KMS-11 (cell line): ENCODE results near the gene MCM9.

Source experiments
- H2AFZ ChIP-seq: fragments of 200-600 bp; sonication (generic); 2 replicates; pipeline ENCODE4 v1.6.1; 2016; ENCODE audit warnings: antibody characterized with exemption, mixed run types, low read depth
- H3K27ac ChIP-seq: fragments of 200-600 bp; sonication (generic); 2 replicates; pipeline ENCODE4 v1.6.1; 2016; ENCODE audit warnings: mild to moderate bottlenecking, mixed run types
- H3K27me3 ChIP-seq: fragments of 200-600 bp; sonication (generic); 2 replicates; pipeline ENCODE4 v1.6.1; 2017; ENCODE audit warnings: mild to moderate bottlenecking, low read depth, mixed run types, moderate library complexity; ENCODE audit not compliant: insufficient read depth
- H3K36me3 ChIP-seq: fragments of 200-600 bp; sonication (generic); 2 replicates; pipeline ENCODE4 v1.6.1; 2017; ENCODE audit warnings: mild to moderate bottlenecking, mixed run types; ENCODE audit not compliant: insufficient read depth
- H3K4me1 ChIP-seq: fragments of 200-600 bp; sonication (generic); 2 replicates; pipeline ENCODE4 v1.6.1; 2016; ENCODE audit warnings: mild to moderate bottlenecking, low read depth, mixed run types; ENCODE audit not compliant: poor library complexity, severe bottlenecking
- H3K4me2 ChIP-seq: fragments of 200-600 bp; sonication (generic); 2 replicates; pipeline ENCODE4 v1.7.0; 2016; ENCODE audit warnings: mild to moderate bottlenecking, mixed run types
- H3K4me3 ChIP-seq: fragments of 200-600 bp; sonication (generic); IDR thresholded peaks from 2 replicates; pipeline ENCODE4 v1.6.1; 2017; ENCODE audit warnings: low read depth, low read length, mixed read lengths; ENCODE audit not compliant: insufficient read depth
- H3K79me2 ChIP-seq: fragments of 200-600 bp; sonication (generic); 2 replicates; pipeline ENCODE4 v1.6.1; 2016; ENCODE audit warnings: low read depth, mixed run types; ENCODE audit not compliant: insufficient read depth
- H3K9ac ChIP-seq: fragments of 200-600 bp; sonication (generic); 2 replicates; pipeline ENCODE4 v1.6.1; 2016; ENCODE audit warnings: mild to moderate bottlenecking, mixed run types
- H4K20me1 ChIP-seq: fragments of 200-600 bp; sonication (generic); 2 replicates; pipeline ENCODE4 v1.6.1; 2016; ENCODE audit warnings: mild to moderate bottlenecking, mixed run types; ENCODE audit not compliant: insufficient read depth
- TF ChIP-seq, protein P1 (sequence below): fragments of 200-600 bp; sonication (generic); conservative IDR thresholded peaks from 2 replicates; pipeline ENCODE4 v1.6.1; 2017; ENCODE audit warnings: low read depth, mild to moderate bottlenecking, antibody characterized with exemption, low read length, moderate library complexity, mixed read lengths

Gene MCM9

DNA sequence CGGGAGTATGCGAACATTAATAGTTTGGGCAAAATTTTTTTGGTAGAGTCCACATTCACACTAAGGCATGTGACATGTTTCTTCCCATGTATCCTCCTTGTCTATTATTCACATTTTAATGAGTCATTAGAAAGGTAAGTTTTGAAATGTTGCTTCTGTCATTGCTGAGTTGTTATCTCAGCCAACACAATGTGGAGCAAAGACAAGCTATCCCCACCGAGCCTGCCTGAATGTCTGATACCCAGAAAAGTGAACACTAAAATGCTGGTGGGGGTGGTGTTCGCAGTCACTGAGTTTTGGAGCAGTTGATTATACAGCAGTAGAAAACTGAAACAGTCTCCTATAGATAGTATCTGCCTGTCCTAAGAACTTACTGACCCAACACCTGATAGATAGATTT lies 109.3 kb downstream of the MCM9 start:
- no peaks in the 10 kb centered on the region for H3K27me3 ChIP-seq
- TF ChIP-seq, protein P1, sequence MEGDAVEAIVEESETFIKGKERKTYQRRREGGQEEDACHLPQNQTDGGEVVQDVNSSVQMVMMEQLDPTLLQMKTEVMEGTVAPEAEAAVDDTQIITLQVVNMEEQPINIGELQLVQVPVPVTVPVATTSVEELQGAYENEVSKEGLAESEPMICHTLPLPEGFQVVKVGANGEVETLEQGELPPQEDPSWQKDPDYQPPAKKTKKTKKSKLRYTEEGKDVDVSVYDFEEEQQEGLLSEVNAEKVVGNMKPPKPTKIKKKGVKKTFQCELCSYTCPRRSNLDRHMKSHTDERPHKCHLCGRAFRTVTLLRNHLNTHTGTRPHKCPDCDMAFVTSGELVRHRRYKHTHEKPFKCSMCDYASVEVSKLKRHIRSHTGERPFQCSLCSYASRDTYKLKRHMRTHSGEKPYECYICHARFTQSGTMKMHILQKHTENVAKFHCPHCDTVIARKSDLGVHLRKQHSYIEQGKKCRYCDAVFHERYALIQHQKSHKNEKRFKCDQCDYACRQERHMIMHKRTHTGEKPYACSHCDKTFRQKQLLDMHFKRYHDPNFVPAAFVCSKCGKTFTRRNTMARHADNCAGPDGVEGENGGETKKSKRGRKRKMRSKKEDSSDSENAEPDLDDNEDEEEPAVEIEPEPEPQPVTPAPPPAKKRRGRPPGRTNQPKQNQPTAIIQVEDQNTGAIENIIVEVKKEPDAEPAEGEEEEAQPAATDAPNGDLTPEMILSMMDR, result no peak
- H3K4me1 ChIP-seq, result no peaks in the 10 kb centered on the region
- no peaks in the 10 kb centered on the region for H3K36me3 ChIP-seq
- no peak overlapping the region for H3K4me2 ChIP-seq
- no peak overlapping the region for H3K9ac ChIP-seq
- no peaks in the 10 kb centered on the region for H3K79me2 ChIP-seq
- H4K20me1 ChIP-seq, result no peaks in the 10 kb centered on the region
- no peak overlapping the region for H2AFZ ChIP-seq
- H3K27ac ChIP-seq, result no peak overlapping the region
- H3K4me3 ChIP-seq, result no peak overlapping the region

DNA sequence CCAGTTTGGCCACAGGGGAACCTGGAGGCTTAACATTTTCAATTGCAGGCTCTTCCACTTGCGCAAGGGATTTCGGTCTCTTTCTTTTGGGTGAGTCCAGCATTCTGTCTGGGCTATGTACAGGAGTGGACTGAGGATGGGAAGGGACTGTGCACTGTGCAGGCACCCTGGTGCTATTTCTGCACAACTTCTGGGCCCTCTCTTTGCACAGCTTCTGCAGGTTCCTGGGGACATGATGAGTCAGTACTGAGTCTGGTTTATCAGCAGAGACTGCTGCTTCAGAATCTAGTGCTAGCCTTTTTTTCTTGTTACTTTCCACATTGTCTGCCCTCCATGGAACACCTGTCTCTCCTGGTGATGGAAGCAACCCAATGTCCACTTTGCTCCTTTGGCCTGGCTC lies 119.5 kb downstream of the MCM9 start:
- Histone ChIP-seq H3K27ac (no peak overlapping the region), H2AFZ (no peak overlapping the region), H3K4me1 (no peaks in the 10 kb centered on the region), H3K9ac (no peak overlapping the region), H3K27me3 (no peaks in the 10 kb centered on the region), H3K36me3 (no peaks in the 10 kb centered on the region), H3K4me3 (no peak overlapping the region), H3K79me2 (no peaks in the 10 kb centered on the region), H4K20me1 (no peaks in the 10 kb centered on the region), H3K4me2 (no peak overlapping the region)
- TF ChIP-seq, protein P1, result no peak

DNA sequence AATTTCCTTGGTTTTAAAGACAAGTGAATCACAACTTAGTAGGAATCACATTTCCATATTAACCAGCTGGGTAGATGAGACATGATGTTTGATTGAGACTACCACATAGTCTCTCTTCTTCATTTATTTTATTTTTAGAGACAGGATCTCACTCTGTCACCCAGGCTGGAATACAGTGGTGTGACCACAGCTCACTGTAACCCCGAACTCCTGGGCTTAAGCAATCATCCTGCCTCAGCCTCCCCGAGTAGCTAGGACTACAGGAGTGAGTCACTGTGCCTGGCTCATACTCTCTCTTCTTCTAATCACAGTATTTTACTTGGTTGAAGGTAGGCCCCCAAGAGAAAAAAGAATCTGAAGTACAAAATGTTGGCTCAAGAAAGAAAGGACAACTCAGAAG lies 121.2 kb downstream of the MCM9 start:
- no peak overlapping the region for H3K4me3 ChIP-seq
- no peak overlapping the region for H3K27ac ChIP-seq
- no peaks in the 10 kb centered on the region for H3K4me1 ChIP-seq
- no peak overlapping the region for H3K4me2 ChIP-seq
- no peaks in the 10 kb centered on the region for H3K27me3 ChIP-seq
- TF ChIP-seq, protein P1, result no peak
- H2AFZ ChIP-seq, result no peak overlapping the region
- no peaks in the 10 kb centered on the region for H3K79me2 ChIP-seq
- H3K9ac ChIP-seq, result no peak overlapping the region
- H3K36me3 ChIP-seq, result no peaks in the 10 kb centered on the region
- no peaks in the 10 kb centered on the region for H4K20me1 ChIP-seq

DNA sequence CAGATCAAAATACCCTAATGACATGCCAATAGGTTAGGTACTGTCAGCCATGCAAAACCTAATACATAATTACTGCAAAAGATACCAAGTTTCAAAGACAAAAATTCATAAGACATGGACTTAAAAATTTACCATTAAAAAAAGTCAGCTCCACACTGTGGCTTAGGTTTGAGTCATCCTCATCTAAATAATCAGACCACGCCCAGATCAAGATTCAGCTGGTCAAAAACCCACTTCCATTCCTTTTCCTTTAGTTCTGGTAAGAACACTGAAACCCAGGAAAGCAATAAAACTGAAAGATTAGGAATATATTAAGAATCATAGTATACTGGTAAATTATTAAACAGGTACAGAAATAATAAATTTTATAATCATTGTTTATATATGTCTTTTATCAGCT lies 122.0 kb downstream of the MCM9 start:
- H3K9ac ChIP-seq, result no peak overlapping the region
- no peaks in the 10 kb centered on the region for H3K36me3 ChIP-seq
- H4K20me1 ChIP-seq, result no peaks in the 10 kb centered on the region
- no peaks in the 10 kb centered on the region for H3K27me3 ChIP-seq
- H3K27ac ChIP-seq, result no peak overlapping the region
- no peak overlapping the region for H3K4me3 ChIP-seq
- H3K79me2 ChIP-seq, result no peaks in the 10 kb centered on the region
- H2AFZ ChIP-seq, result no peak overlapping the region
- H3K4me2 ChIP-seq, result no peak overlapping the region
- H3K4me1 ChIP-seq, result no peaks in the 10 kb centered on the region
- TF ChIP-seq, protein P1, result no peak
